KBM-7 (cell line): ENCODE results near the gene LSR.

Experiments
- DNase-seq: peaks from one replicate; pipeline ENCODE4 v3.0.0-alpha.2; 2015
- in situ Hi-C: fragments of 300-500 bp; cut with MboI; formaldehyde crosslinking; loops from 2 replicates; pipeline ENCODE4 v1.14.3; 2020; ENCODE audit warnings: low sequenced_read_pairs, low pct_unique_long_range_greater_than_20kb, mixed read lengths

The LSR gene

DNA sequence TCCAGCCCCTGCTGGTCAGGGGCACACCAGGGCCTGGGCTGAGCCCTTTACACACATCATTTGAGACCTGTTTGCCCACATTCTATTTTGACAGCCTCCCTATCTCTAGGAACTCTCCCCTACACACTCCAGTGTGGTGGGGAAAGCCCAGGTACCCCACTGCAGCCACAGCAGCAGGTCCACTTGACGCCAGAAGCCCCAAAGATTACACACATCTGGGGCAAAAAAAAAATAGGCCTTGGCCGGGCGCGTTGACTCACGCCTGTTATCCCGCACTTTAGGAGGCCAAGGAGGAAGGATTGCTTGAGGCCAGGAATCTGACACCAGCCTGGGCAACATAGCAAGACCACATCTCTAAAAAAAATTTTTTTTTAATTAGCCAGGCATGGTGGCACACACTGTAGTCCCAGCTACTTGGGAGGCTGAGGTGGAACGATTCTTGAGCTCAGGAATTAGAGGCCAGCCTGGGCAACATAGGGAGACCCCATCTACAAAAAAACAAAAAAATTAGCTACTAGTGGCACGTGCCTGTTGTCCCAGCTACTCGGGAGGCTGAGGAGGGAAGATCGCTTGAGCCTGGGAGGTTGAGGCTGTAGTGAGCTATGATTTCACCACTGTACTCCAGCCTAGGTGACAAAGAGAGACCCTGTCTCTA, 62.1 kb downstream of the LSR start:
- in situ Hi-C loops = no loop called here
- no peak for DNase-seq

DNA sequence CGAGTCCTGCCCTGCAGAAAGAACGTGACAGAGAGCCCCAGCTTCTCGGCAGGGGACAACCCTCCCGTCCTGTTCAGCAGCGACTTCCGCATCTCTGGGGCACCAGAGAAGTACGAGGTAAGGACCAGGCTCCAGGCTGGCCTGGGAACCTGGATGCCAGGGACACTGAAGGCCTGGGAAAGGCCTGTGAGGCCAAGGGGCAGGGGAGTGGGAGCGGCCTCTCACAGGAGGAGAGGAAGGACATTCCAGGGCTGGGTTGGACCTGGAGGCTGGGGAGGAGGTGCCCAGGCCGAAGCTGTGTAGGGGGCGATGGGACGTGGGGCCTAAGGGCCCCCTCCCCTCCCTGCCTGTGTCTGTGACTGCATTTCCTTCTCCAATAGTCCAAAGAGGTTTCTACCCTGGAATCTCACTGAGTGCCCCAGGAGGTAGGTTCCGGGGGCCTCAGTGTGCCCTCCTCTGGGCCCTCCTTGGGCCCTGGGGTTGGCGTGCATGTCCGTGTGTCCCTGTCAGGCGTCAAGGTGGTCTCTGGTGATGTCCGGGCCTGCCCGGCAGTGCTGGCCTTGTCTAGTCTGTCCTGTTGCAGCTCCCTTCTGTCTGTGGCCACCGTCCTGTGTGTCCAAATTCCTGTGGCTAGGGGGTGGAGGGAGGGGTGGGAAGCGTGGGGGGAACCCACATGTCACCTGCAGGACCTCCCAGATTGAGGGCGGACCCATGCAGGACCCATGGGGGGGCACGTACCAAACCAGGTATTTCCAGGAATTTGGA, 63.3 kb downstream of the LSR start:
- in situ Hi-C loops = no loop called here

DNA sequence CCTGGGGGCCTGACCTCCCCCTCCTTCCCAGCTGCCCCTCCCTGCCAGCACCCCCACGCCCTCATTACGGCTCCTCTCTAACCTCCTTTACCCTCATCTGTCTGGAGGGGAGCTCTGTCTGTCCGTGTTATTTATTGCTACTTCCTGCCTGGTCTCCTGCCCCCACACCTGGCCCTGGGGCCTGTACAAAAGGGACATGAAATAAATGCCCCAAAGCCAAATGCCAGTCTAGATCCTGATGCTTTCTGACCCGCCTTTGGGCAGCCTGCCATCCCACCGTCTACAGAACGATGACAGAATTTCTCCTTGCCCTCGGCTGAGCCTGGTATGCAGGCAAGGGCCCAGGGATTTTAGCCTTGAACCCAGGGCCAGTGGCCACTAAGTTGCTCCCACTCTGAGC, 64.8 kb downstream of the LSR start:
- in situ Hi-C loops = no loop called here
- DNase-seq = no peak

More for the DNA sequence above, 63.3 kb downstream of the LSR start:
- no peak for DNase-seq

DNA sequence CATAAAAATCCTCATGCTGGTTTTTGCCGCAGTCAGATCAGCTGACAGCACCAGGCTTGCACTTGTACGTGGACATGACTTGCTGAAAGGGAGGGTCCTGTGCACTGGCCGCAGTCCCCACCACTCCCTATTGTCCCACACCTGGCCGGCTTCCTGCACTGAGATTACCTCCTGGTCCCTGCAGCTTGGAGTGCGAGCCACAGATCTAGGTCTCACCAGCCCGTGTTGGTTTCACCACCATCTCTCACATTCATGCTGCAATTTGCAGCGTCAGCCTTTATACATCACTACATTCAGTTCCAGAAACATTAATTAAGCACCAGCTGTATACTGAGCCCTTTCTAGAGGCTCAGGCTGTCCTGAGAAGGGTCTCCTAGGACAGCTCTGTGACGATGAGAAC, 65.2 kb downstream of the LSR start:
- in situ Hi-C loops = no loop called here
- DNase-seq = no peak

DNA sequence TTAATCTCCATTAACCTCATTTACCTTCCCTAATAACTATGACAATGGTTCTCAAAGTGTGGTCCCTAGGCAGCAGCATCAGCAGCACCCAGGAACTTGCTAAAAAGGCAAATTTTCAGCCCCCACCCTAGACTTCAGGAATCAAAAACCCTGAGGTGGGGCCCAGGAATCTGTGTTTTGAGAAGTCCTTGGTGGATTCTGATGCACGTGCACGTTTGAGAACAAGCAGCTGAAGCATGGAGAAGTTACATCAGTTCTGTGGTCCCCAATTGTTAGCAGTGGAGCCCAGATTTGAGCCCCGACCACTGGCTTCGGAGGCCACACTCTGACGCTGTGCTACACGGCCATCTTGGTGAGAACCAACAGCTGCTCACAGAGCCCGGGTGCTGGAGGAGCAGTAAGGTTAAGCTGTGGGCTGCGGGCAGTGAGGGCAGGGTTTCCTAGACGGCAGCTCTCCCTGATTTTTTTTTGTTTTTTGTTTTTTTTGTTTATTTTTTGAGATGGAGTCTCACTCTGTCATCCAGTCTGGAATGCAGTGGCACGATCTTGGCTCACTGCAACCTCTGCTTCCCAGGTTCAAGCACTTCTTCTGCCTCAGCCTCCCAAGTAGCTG, 66.2 kb downstream of the LSR start:
- DNase-seq = no peak
- in situ Hi-C loops = no loop called here

DNA sequence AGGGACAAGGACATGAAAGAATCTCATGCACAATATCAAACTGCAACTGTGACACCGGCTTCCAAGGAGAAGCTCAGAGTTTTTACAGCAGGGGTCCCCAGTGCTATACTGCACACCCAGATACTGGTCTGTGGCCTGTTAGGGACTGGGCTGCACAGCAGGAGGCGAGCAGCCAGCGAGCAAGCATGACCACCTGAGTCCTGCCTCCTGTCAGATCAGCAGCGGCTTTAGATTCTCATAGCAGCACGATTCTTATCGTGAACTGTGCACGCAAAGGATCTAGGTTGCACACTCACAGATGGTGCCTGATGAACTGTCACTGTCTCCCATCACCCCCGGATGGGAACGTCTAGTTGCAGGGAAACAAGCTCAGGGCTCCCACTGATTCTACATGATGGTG, 67.1 kb downstream of the LSR start:
- in situ Hi-C loops = no loop called here
- DNase-seq = no peak

DNA sequence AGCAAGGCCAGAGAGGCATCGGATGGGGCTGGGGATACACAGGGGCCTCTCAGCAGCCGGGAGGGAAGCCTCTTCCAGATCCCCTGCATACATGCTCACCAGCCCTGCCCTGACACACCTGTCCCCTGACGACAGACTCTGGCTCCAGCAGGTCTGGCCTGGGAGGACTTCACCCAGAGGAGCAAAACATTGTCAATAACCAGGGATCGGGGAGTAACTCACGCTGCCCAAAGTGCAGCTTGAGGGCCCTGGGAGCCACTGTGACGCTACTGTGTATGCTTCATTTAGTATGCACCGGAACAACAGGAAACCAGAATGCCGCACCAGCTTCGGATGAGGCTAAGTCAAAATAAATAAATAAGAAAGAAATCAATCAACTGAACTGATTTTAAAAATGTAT, 67.8 kb downstream of the LSR start:
- in situ Hi-C loops = no loop called here

More for the DNA sequence above, 67.8 kb downstream of the LSR start:
- DNase-seq = no peak
